Sigmoid colon (tissue), 4 donors: ENCODE data around the gene SDHAF1.

Experiments used
- POLR2A ChIP-seq, 2 donors: fragments of 450-650 bp; IDR thresholded peaks; one replicate each; pipeline ENCODE4 v1.6.1; 2016; ENCODE audit warnings: antibody characterized with exemption in 2 of 2, mild to moderate bottlenecking in 2 of 2, moderate library complexity in 2 of 2
- POLR2AphosphoS5 ChIP-seq, 4 donors: sonication (generic); formaldehyde crosslinking; IDR thresholded peaks; one replicate each; pipeline ENCODE4 v1.6.1; 2017; ENCODE audit warnings: antibody characterized with exemption in 4 of 4

DNA sequence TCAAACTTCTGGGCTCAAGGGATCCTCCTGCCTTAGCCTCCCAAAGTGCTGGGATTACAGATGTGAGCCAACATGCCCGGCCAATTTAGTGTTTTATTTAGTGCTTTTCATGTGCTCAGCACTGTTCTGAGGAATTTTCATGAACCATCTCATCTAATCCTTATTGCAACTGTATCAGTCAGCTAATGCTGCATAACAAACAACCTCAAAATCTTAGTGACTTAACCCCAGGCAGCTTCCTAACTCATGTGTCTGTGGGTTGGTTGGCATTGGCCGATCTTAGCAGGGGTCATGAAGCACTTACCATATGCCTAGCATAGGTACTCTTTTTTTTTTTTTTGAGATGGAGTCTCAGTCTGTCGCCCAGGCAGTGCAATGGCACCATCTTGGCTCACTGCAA, 6.2 kb upstream of the SDHAF1 start:
- no peak for TF ChIP-seq POLR2A (IDR thresholded peaks at IDR 0.05)
- no peak for TF ChIP-seq POLR2AphosphoS5 (IDR thresholded peaks at IDR 0.05)
